ENCODE data around the gene ID2. TPM values are rescaled to one million over a fixed set of nuclear protein-coding genes. Genes with fewer than 3 reads are reported as not detected.

Gene ID2
- total and polyA plus RNA-seq, 2 donors (not counting 1 experiment from before 2014, with no cell fraction given): 15.0 to 25.9 TPM

DNA sequence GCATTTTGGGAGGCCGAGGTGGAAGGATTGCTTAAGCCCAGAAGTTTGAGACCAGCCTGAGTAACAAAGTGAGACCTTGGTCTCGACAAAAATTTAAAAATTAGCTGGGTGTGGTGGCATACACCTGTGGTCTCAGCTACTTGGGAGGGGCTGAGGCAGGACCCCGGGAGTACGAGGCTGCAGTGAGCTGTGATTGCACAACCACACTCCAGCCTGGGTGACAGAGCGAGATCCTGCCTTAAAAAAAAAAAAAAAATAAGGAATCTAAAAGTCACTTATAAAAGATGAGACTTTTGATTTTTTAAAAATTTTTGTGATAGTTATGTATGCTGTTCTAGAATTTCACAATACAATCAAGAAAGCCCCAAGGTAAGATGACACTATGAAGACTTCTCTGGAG, 33.1 kb downstream of the ID2 start:
- Histone ChIP-seq H3K9ac (ENCODE audit: low read length) (no peak overlapping the region), H3K36me3 (replicated peaks in 1 of 2; ENCODE audit: control extremely low read depth in 1 of 2, control insufficient read depth in 1 of 2, extremely low read depth in 1 of 2, insufficient read depth in 2 of 2, low read length in 1 of 2) (no peaks in the 10 kb centered on the region), H3K27ac (ENCODE audit: low read length in 2 of 2) (no peak overlapping the region), H3K4me2 (replicated peaks; ENCODE audit: low read depth, low read length, poor library complexity, severe bottlenecking) (no peak overlapping the region), H3K27me3 (replicated peaks in 1 of 4; ENCODE audit: control extremely low read depth in 1 of 4, control insufficient read depth in 3 of 4, insufficient read depth in 4 of 4, low read length in 3 of 4) (peaks cover 0 to 2% (median 0%) of the 10 kb centered on the region in 4 experiments), H3K4me3 (ENCODE audit: control extremely low read depth in 1 of 5, extremely low read depth in 1 of 5, insufficient read depth in 1 of 5, low read depth in 2 of 5, low read length in 4 of 5) (no peak overlapping the region), H3K4me1 (ENCODE audit: control insufficient read depth in 2 of 2, insufficient read depth in 2 of 2, low read length in 2 of 2) (no peaks in the 10 kb centered on the region), H2AFZ (ENCODE audit: insufficient read depth, low read depth, low read length, poor library complexity, severe bottlenecking) (no peak overlapping the region), H4K20me1 (ENCODE audit: control insufficient read depth, insufficient read depth, low read length, poor library complexity, severe bottlenecking) (no peaks in the 10 kb centered on the region), H3K9me3 (ENCODE audit: control extremely low read depth in 1 of 3, control insufficient read depth in 2 of 3, insufficient read depth in 1 of 3, low read length in 2 of 3) (peaks cover 0 to 14% (median 7%) of the 10 kb centered on the region in 3 donors), H3K79me2 (ENCODE audit: control insufficient read depth, insufficient read depth, low read length) (no peaks in the 10 kb centered on the region)
- POLR2A ChIA-PET: no interaction called here
- WGBS (ENCODE audit: insufficient coverage): 78% methylated on average over 2 of the region's 5 CpGs
- no peak overlapping the region for H3K4me3 Mint-ChIP-seq
- H3K9me3 Mint-ChIP-seq (ENCODE audit: insufficient read depth): peaks cover 5% of the 10 kb centered on the region
- ATAC-seq (ENCODE audit: low read depth) (no peak), DNase-seq (no peak)
- no peak for TF ChIP-seq EZH2 (IDR thresholded peaks at IDR 0.05; ENCODE audit: borderline replicate concordance, insufficient read depth, low read depth, low read length, poor library complexity, severe bottlenecking)
- TF ChIP-seq, protein P1, sequence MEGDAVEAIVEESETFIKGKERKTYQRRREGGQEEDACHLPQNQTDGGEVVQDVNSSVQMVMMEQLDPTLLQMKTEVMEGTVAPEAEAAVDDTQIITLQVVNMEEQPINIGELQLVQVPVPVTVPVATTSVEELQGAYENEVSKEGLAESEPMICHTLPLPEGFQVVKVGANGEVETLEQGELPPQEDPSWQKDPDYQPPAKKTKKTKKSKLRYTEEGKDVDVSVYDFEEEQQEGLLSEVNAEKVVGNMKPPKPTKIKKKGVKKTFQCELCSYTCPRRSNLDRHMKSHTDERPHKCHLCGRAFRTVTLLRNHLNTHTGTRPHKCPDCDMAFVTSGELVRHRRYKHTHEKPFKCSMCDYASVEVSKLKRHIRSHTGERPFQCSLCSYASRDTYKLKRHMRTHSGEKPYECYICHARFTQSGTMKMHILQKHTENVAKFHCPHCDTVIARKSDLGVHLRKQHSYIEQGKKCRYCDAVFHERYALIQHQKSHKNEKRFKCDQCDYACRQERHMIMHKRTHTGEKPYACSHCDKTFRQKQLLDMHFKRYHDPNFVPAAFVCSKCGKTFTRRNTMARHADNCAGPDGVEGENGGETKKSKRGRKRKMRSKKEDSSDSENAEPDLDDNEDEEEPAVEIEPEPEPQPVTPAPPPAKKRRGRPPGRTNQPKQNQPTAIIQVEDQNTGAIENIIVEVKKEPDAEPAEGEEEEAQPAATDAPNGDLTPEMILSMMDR (IDR thresholded peaks at IDR 0.05): no peak
- H3K4me1 Mint-ChIP-seq: no peaks in the 10 kb centered on the region
- H3K27ac Mint-ChIP-seq: no peak overlapping the region
- H3K27me3 Mint-ChIP-seq: peaks cover 19% of the 10 kb centered on the region
- intact Hi-C loops (cut with micrococcal nuclease): no loop called here
- CTCF ChIA-PET: interaction anchor here (0.6 kb wide), 1 partner anchor 1618 kb away, joined by 3 read pairs; no protein-coding TSS in a partner anchor

DNA sequence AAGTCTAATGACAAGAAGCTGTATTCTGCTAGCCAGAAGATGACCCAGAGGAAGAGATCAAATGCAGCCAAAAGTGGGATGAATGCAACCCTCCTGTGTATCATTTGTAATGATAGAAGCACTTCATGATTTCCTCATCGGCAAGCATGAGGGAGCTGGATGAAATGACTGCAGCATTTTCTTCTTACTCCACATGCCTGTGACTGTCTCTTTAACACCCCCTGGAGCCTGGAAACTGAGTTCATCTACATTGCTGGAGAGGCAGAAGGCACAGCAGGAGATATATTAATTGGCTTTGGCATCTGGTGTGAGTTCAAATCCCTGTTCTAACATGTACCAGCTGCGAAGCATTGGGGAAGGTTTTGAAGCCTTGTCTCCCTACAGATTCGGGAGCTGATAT, 37.7 kb downstream of the ID2 start:
- intact Hi-C loops (cut with micrococcal nuclease): no loop called here
- POLR2A ChIA-PET: no interaction called here

More for the DNA sequence above, 37.7 kb downstream of the ID2 start:
- Histone ChIP-seq H4K20me1 (ENCODE audit: control insufficient read depth, insufficient read depth, low read length, poor library complexity, severe bottlenecking) (no peaks in the 10 kb centered on the region), H3K36me3 (replicated peaks in 1 of 2; ENCODE audit: control extremely low read depth in 1 of 2, control insufficient read depth in 1 of 2, extremely low read depth in 1 of 2, insufficient read depth in 2 of 2, low read length in 1 of 2) (no peaks in the 10 kb centered on the region), H3K27ac (ENCODE audit: low read length in 2 of 2) (no peak overlapping the region), H3K9ac (ENCODE audit: low read length) (no peak overlapping the region), H3K27me3 (replicated peaks in 1 of 4; ENCODE audit: control extremely low read depth in 1 of 4, control insufficient read depth in 3 of 4, insufficient read depth in 4 of 4, low read length in 3 of 4) (peaks cover 0 to 2% (median 0%) of the 10 kb centered on the region in 4 experiments), H3K79me2 (ENCODE audit: control insufficient read depth, insufficient read depth, low read length) (no peaks in the 10 kb centered on the region), H3K9me3 (ENCODE audit: control extremely low read depth in 1 of 3, control insufficient read depth in 2 of 3, insufficient read depth in 1 of 3, low read length in 2 of 3) (peaks cover 0 to 8% (median 7%) of the 10 kb centered on the region in 3 donors), H3K4me2 (replicated peaks; ENCODE audit: low read depth, low read length, poor library complexity, severe bottlenecking) (no peak overlapping the region), H3K4me3 (ENCODE audit: control extremely low read depth in 1 of 5, extremely low read depth in 1 of 5, insufficient read depth in 1 of 5, low read depth in 2 of 5, low read length in 4 of 5) (no peak overlapping the region), H3K4me1 (ENCODE audit: control insufficient read depth in 2 of 2, insufficient read depth in 2 of 2, low read length in 2 of 2) (no peaks in the 10 kb centered on the region), H2AFZ (ENCODE audit: insufficient read depth, low read depth, low read length, poor library complexity, severe bottlenecking) (no peak overlapping the region)
- Mint-ChIP-seq H3K27ac (no peak overlapping the region), H3K27me3 (peaks cover 9% of the 10 kb centered on the region), H3K4me3 (no peak overlapping the region), H3K9me3 (ENCODE audit: insufficient read depth) (peaks cover 5% of the 10 kb centered on the region), H3K4me1 (no peaks in the 10 kb centered on the region)
- TF ChIP-seq EZH2 (IDR thresholded peaks at IDR 0.05; ENCODE audit: borderline replicate concordance, insufficient read depth, low read depth, low read length, poor library complexity, severe bottlenecking): no peak
- TF ChIP-seq, protein P1 (IDR thresholded peaks at IDR 0.05): no peak
- CTCF ChIA-PET: no interaction called here
- DNase-seq: no peak
- no peak for ATAC-seq (ENCODE audit: low read depth)
- no CpG with 5 or more reads among the region's 3 CpGs for WGBS (ENCODE audit: insufficient coverage)

Measured in B cell (primary cell).